ENCODE data around the gene ZDHHC22.

DNA sequence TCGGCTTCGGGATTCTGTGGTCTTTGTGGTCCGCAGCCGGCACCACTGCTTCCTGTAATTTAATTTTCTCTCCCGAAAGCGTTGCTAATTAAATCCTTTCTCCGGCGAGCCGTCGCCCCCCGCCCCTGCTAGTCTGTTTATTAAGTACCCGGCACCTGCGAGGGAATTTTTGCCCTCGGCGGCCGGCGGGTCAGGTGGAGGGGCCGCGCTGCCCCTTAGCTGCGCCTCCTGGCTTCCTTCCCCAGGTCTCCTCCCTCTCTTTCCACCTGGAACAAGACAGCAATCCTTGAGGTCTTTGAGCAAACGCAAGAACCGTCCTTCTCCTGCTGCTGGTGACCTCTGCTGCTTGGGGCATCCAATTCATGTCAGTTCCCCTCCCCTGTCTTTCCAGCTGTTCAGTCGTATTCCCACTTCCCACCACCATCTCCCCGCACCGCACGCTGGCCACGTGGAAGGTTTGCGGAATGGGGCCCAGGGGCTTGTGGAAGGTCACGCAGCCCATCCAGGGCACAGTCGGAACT, 16.2 kb downstream of the ZDHHC22 start:
- TF ChIP-seq, protein P1, sequence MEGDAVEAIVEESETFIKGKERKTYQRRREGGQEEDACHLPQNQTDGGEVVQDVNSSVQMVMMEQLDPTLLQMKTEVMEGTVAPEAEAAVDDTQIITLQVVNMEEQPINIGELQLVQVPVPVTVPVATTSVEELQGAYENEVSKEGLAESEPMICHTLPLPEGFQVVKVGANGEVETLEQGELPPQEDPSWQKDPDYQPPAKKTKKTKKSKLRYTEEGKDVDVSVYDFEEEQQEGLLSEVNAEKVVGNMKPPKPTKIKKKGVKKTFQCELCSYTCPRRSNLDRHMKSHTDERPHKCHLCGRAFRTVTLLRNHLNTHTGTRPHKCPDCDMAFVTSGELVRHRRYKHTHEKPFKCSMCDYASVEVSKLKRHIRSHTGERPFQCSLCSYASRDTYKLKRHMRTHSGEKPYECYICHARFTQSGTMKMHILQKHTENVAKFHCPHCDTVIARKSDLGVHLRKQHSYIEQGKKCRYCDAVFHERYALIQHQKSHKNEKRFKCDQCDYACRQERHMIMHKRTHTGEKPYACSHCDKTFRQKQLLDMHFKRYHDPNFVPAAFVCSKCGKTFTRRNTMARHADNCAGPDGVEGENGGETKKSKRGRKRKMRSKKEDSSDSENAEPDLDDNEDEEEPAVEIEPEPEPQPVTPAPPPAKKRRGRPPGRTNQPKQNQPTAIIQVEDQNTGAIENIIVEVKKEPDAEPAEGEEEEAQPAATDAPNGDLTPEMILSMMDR (IDR thresholded peaks at IDR 0.05 in 8 of 11, conservative IDR thresholded peaks at IDR 0.05 in 3 of 11): peak in 5 of 11 experiments; percentile 19 to 53 (median 47)
- TF ChIP-seq POLR2A (IDR thresholded peaks at IDR 0.05): no peak
- TF ChIP-seq POLR2AphosphoS5 (IDR thresholded peaks at IDR 0.05): no peak
